ENCODE measurements around the gene ANKRD24. TPM values are rescaled to one million over a fixed set of nuclear protein-coding genes. Genes with fewer than 3 reads are reported as not detected.
A peak's percentile ranks its signal among the peaks of the same experiment; 100 is the strongest.

The ANKRD24 gene
- total and polyA plus RNA-seq, 2 of the 13 experiments (the other 11 are each of a cell fraction or from before 2014, with no cell fraction given): 0.13 to 0.24 TPM

DNA sequence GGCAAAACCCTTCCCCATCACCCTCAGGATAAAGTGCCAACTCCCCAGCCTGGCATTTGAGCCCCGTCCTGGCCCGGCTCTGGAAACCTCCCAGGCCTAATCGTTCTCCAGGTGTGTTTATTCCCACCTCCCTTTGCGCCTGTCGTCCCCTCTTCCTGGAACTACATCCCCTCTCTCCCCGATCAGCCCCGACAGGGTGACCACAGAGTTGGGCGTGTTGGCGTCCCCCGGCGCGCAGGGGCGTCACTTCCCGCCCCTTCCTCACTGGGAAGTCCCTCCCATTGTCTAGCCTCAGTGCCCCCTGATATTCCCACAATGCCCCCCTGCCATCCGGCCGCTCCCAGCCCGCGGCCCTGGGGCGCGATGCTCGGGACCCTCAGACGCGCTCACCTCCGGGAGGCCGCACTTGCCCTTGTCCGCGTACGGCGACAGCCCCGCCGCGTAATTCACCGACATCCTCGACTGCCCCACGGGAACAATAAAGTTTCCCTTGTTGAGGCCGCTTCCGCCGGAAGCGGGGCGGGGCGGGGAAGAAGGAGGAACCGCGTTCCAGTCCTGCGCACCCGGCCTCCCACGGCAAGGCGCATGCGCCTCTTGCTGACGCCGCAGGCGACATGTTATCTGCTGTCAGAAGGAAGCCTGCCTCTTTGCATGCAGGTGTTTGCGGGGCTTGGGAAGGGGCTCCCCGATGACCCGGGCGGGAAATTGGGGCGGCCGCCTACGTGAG lies at the start of gene ANKRD24, which contains the start of gene SIRT6 (continued):
- TF ChIP-seq, protein P1, sequence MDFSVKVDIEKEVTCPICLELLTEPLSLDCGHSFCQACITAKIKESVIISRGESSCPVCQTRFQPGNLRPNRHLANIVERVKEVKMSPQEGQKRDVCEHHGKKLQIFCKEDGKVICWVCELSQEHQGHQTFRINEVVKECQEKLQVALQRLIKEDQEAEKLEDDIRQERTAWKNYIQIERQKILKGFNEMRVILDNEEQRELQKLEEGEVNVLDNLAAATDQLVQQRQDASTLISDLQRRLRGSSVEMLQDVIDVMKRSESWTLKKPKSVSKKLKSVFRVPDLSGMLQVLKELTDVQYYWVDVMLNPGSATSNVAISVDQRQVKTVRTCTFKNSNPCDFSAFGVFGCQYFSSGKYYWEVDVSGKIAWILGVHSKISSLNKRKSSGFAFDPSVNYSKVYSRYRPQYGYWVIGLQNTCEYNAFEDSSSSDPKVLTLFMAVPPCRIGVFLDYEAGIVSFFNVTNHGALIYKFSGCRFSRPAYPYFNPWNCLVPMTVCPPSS (IDR thresholded peaks at IDR 0.05): no peak
- TF ChIP-seq ASH2L (IDR thresholded peaks at IDR 0.05; ENCODE audit: insufficient read length, low read depth, low read length) (peak; percentile 88), FOXK1 (CRISPR knock-in tag; IDR thresholded peaks at IDR 0.05; ENCODE audit: borderline replicate concordance, low read depth) (peak; percentile 93), SCMH1 (CRISPR knock-in tag; IDR thresholded peaks at IDR 0.05; ENCODE audit: borderline replicate concordance) (no peak), FOXJ3 (CRISPR knock-in tag; IDR thresholded peaks at IDR 0.05; ENCODE audit: borderline replicate concordance) (peak; percentile 73), DR1 (CRISPR knock-in tag; IDR thresholded peaks at IDR 0.05) (peak; percentile 65; the same call in 1 of the 2 replicates), HNF4A (CRISPR knock-in tag; IDR thresholded peaks at IDR 0.05) (no peak; the same call in 1 of the 2 replicates), ZNF572 (CRISPR knock-in tag; IDR thresholded peaks at IDR 0.05) (0 out of 2 replicates have a peak, but pooled peaks have one; percentile 69), GLI4 (CRISPR knock-in tag; IDR thresholded peaks at IDR 0.05; ENCODE audit: borderline replicate concordance) (peak; percentile 53; the same call in 1 of the 2 replicates), ZNF337 (CRISPR knock-in tag; IDR thresholded peaks at IDR 0.05; ENCODE audit: borderline replicate concordance, low read depth) (no peak), ZNF34 (CRISPR knock-in tag; IDR thresholded peaks at IDR 0.05; ENCODE audit: borderline replicate concordance) (no peak), ZKSCAN5 (CRISPR knock-in tag; IDR thresholded peaks at IDR 0.05) (no peak), FOXA1 (IDR thresholded peaks at IDR 0.05) (no peak), FOXA1 (CRISPR knock-in tag; IDR thresholded peaks at IDR 0.05) (no peak; the same call in 1 of the 2 replicates), YEATS4 (CRISPR knock-in tag; IDR thresholded peaks at IDR 0.05; ENCODE audit: borderline replicate concordance) (peak; percentile 62; the same call in 1 of the 2 replicates)
- TF ChIP-seq, protein P2, sequence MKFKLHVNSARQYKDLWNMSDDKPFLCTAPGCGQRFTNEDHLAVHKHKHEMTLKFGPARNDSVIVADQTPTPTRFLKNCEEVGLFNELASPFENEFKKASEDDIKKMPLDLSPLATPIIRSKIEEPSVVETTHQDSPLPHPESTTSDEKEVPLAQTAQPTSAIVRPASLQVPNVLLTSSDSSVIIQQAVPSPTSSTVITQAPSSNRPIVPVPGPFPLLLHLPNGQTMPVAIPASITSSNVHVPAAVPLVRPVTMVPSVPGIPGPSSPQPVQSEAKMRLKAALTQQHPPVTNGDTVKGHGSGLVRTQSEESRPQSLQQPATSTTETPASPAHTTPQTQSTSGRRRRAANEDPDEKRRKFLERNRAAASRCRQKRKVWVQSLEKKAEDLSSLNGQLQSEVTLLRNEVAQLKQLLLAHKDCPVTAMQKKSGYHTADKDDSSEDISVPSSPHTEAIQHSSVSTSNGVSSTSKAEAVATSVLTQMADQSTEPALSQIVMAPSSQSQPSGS (CRISPR knock-in tag; IDR thresholded peaks at IDR 0.05): peak; percentile 62
- TF ChIP-seq, protein P3, sequence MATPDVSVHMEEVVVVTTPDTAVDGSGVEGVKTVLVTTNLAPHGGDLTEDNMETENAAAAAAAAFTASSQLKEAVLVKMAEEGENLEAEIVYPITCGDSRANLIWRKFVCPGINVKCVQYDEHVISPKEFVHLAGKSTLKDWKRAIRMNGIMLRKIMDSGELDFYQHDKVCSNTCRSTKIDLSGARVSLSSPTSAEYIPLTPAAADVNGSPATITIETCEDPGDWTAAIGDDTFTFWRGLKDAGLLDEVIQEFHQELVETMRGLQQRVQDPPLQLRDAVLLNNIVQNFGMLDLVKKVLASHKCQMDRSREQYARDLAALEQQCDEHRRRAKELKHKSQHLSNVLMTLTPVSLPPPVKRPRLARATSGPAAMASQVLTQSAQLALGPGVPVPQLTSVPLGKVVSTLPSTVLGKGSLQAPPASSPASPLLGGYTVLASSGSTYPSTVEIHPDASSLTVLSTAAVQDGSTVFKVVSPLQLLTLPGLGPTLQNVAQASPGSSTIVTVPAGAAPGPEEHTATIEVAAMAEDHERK (CRISPR knock-in tag; IDR thresholded peaks at IDR 0.05; ENCODE audit: low read depth): peak; percentile 59; the same call in 1 of the 2 replicates
- TF ChIP-seq, protein P4, sequence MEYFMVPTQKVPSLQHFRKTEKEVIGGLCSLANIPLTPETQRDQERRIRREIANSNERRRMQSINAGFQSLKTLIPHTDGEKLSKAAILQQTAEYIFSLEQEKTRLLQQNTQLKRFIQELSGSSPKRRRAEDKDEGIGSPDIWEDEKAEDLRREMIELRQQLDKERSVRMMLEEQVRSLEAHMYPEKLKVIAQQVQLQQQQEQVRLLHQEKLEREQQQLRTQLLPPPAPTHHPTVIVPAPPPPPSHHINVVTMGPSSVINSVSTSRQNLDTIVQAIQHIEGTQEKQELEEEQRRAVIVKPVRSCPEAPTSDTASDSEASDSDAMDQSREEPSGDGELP (IDR thresholded peaks at IDR 0.05; ENCODE audit: borderline replicate concordance, low read depth): no peak
- TF ChIP-seq, protein P5, sequence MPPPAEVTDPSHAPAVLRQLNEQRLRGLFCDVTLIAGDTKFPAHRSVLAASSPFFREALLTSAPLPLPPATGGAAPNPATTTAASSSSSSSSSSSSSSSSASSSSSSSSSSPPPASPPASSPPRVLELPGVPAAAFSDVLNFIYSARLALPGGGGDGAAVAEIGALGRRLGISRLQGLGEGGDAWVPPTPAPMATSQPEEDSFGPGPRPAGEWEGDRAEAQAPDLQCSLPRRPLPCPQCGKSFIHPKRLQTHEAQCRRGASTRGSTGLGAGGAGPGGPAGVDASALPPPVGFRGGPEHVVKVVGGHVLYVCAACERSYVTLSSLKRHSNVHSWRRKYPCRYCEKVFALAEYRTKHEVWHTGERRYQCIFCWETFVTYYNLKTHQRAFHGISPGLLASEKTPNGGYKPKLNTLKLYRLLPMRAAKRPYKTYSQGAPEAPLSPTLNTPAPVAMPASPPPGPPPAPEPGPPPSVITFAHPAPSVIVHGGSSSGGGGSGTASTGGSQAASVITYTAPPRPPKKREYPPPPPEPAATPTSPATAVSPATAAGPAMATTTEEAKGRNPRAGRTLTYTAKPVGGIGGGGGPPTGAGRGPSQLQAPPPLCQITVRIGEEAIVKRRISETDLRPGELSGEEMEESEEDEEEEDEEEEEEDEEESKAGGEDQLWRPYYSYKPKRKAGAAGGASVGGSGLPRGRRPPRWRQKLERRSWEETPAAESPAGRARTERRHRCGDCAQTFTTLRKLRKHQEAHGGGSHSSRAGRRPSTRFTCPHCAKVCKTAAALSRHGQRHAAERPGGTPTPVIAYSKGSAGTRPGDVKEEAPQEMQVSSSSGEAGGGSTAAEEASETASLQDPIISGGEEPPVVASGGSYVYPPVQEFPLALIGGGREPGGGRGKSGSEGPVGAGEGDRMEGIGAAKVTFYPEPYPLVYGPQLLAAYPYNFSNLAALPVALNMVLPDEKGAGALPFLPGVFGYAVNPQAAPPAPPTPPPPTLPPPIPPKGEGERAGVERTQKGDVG (CRISPR knock-in tag; IDR thresholded peaks at IDR 0.05; ENCODE audit: borderline replicate concordance): 0 out of 2 replicates have a peak, but pooled peaks have one; percentile 38
